HepG2 (cell line): ENCODE results near the gene CD28. TPM values are rescaled to one million over a fixed set of nuclear protein-coding genes. Genes with fewer than 3 reads are reported as not detected.

Experiments used
- BCL6 ChIP-seq: IDR thresholded peaks from 2 replicates; pipeline ENCODE4 v1.6.1; 2016; ENCODE audit warnings: missing genetic modification reagents, missing compliant biosample characterization
- CBFB ChIP-seq: sonication (generic); formaldehyde crosslinking; IDR thresholded peaks from 2 replicates; pipeline ENCODE4 v1.4.0; 2020; ENCODE audit warnings: missing genetic modification reagents
- FOXM1 ChIP-seq: sonication (generic); formaldehyde crosslinking; IDR thresholded peaks from 2 replicates; pipeline ENCODE4 v1.5.0; 2020; ENCODE audit warnings: missing genetic modification reagents
- HCFC1 ChIP-seq: fragments of 150-350 bp; IDR thresholded peaks from 2 replicates; pipeline ENCODE4 v1.6.1; 2014; ENCODE audit warnings: low read depth, low read length
- HDAC2 ChIP-seq: sonication (generic); formaldehyde crosslinking; IDR thresholded peaks from 2 replicates; pipeline ENCODE4 v1.4.0; 2020; ENCODE audit warnings: missing genetic modification reagents
- NR2F2 ChIP-seq: IDR thresholded peaks from 2 replicates; pipeline ENCODE4 v1.6.1; 2012; ENCODE audit warnings: low read depth, inconsistent platforms, borderline replicate concordance
- ONECUT2 ChIP-seq: sonication (generic); formaldehyde crosslinking; IDR thresholded peaks from 2 replicates; pipeline ENCODE4 v1.4.0; 2020; ENCODE audit warnings: missing genetic modification reagents
- PHF21A ChIP-seq: sonication (generic); formaldehyde crosslinking; IDR thresholded peaks from 2 replicates; pipeline ENCODE4 v1.5.0; 2020; ENCODE audit warnings: mild to moderate bottlenecking, missing genetic modification reagents
- RXRA ChIP-seq: sonication (generic); formaldehyde crosslinking; IDR thresholded peaks from 2 replicates; pipeline ENCODE4 v1.5.1; 2020; ENCODE audit warnings: missing genetic modification reagents
- ZNF382 ChIP-seq: sonication (generic); formaldehyde crosslinking; IDR thresholded peaks from 2 replicates; pipeline ENCODE4 v1.5.0; 2020; ENCODE audit warnings: missing genetic modification reagents, mild to moderate bottlenecking, borderline replicate concordance
- ZNF44 ChIP-seq: sonication (generic); formaldehyde crosslinking; IDR thresholded peaks from 2 replicates; pipeline ENCODE4 v1.5.1; 2020; ENCODE audit warnings: mild to moderate bottlenecking, missing genetic modification reagents
- ZNF552 ChIP-seq: sonication (generic); formaldehyde crosslinking; IDR thresholded peaks from 2 replicates; pipeline ENCODE4 v1.9.0; 2022; ENCODE audit warnings: missing genetic modification reagents, mild to moderate bottlenecking, borderline replicate concordance
- ZNF598 ChIP-seq: sonication (generic); formaldehyde crosslinking; IDR thresholded peaks from 2 replicates; pipeline ENCODE4 v1.5.1; 2020; ENCODE audit warnings: mild to moderate bottlenecking, missing genetic modification reagents, borderline replicate concordance
- ZSCAN30 ChIP-seq: sonication (generic); formaldehyde crosslinking; IDR thresholded peaks from 2 replicates; pipeline ENCODE4 v1.5.0; 2020; ENCODE audit warnings: mild to moderate bottlenecking, missing genetic modification reagents
- polyA plus RNA-seq, 8 experiments: library from polyadenylated mRNA; depleted of rRNA in 3 of 8; stranded (reverse) in 7 of 8; unstranded in 1 of 8; fragments of >200 nt; fragmentation: Illumina TruSeq in 4 of 8; extraction: Trizol in 4 of 8; gene quantifications; 2 replicates each; pipeline versions ENCODE4 v1.2.1 to v1.2.3, GENCODE V29; 2011 to 2016; ENCODE audit warnings: low read depth in 4 of 8, missing spikeins in 1 of 8, mixed read lengths in 1 of 8; ENCODE audit not compliant: insufficient read depth in 1 of 8
- total RNA-seq, 5 experiments: library from RNA; depleted of rRNA; stranded (reverse); fragments of >200 nt; fragmentation: Illumina TruSeq; extraction: Trizol; gene quantifications; 2 replicates each; pipeline ENCODE4 v1.2.3, GENCODE V29; 2016; ENCODE audit warnings: low read depth in 1 of 5
- TF ChIP-seq, protein P1 (sequence below): sonication (generic); formaldehyde crosslinking; IDR thresholded peaks from 2 replicates; pipeline ENCODE4 v1.9.0; 2022; ENCODE audit warnings: low read depth, missing genetic modification reagents
- TF ChIP-seq, protein P2 (sequence below): sonication (generic); formaldehyde crosslinking; IDR thresholded peaks from 2 replicates; pipeline ENCODE4 v1.5.0; 2020; ENCODE audit warnings: mild to moderate bottlenecking, missing genetic modification reagents, borderline replicate concordance
- TF ChIP-seq, protein P3 (sequence below): sonication (generic); formaldehyde crosslinking; IDR thresholded peaks from 2 replicates; pipeline ENCODE4 v1.4.0; 2020; ENCODE audit warnings: missing genetic modification reagents
- TF ChIP-seq, protein P4 (sequence below): sonication (generic); formaldehyde crosslinking; IDR thresholded peaks from 2 replicates; pipeline ENCODE4 v1.5.0; 2020; ENCODE audit warnings: mild to moderate bottlenecking, low read depth, missing genetic modification reagents, borderline replicate concordance
- TF ChIP-seq, protein P5 (sequence below): sonication (generic); formaldehyde crosslinking; IDR thresholded peaks from 2 replicates; pipeline ENCODE4 v1.4.0; 2020; ENCODE audit warnings: missing genetic modification reagents, borderline replicate concordance

CD28 gene
- total and polyA plus RNA-seq, 2 of the 13 experiments (the other 11 are each of a cell fraction or from before 2014, with no cell fraction given), result not detected

DNA sequence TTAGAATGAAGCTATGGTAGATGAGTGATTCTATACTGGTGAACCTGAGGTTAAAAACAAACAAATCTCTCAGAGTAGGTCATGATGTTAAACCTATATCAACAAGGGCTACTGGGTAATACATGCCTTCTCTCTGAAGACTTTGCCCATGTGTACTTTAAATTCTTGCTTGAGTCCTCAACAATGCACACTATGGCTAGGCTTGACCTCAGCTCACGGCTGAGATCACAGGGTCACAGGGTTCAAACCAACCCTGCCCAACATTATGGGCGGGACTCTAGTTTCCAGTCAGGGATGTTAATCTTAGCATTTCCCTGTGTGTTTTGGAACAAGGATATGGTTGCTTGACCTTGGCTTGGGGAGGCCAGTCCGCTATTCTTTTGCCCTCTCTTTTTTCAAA lies 7.7 kb downstream of the CD28 start (continued):
- TF ChIP-seq, protein P1, sequence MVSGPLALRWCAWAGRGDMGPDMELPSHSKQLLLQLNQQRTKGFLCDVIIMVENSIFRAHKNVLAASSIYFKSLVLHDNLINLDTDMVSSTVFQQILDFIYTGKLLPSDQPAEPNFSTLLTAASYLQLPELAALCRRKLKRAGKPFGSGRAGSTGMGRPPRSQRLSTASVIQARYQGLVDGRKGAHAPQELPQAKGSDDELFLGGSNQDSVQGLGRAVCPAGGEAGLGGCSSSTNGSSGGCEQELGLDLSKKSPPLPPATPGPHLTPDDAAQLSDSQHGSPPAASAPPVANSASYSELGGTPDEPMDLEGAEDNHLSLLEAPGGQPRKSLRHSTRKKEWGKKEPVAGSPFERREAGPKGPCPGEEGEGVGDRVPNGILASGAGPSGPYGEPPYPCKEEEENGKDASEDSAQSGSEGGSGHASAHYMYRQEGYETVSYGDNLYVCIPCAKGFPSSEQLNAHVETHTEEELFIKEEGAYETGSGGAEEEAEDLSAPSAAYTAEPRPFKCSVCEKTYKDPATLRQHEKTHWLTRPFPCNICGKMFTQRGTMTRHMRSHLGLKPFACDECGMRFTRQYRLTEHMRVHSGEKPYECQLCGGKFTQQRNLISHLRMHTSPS (CRISPR knock-in tag), result no peak
- TF ChIP-seq ZNF44 (no peak), ZNF382 (no peak), CBFB (no peak), HCFC1 (no peak), PHF21A (CRISPR knock-in tag) (peak; percentile 29; the same call in 1 of the 2 replicates), FOXM1 (CRISPR knock-in tag) (no peak), ZNF552 (CRISPR knock-in tag) (no peak), ZNF598 (CRISPR knock-in tag) (no peak), RXRA (CRISPR knock-in tag) (peak; percentile 74; the same call in 1 of the 2 replicates), ONECUT2 (CRISPR knock-in tag) (no peak), NR2F2 (peak; percentile 98), HDAC2 (peak; percentile 57; the same call in 1 of the 2 replicates), ZSCAN30 (no peak), BCL6 (peak; percentile 38; the same call in 1 of the 2 replicates)
- TF ChIP-seq, protein P2, sequence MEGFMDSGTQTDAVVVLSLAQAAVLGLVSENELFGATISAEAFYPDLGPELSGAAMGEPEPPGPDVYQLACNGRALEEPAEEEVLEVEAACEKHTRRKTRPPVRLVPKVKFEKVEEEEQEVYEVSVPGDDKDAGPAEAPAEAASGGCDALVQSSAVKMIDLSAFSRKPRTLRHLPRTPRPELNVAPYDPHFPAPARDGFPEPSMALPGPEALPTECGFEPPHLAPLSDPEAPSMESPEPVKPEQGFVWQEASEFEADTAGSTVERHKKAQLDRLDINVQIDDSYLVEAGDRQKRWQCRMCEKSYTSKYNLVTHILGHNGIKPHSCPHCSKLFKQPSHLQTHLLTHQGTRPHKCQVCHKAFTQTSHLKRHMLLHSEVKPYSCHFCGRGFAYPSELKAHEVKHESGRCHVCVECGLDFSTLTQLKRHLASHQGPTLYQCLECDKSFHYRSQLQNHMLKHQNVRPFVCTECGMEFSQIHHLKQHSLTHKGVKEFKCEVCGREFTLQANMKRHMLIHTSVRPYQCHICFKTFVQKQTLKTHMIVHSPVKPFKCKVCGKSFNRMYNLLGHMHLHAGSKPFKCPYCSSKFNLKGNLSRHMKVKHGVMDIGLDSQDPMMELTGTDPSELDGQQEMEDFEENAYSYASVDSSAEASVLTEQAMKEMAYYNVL (CRISPR knock-in tag), result no peak
- TF ChIP-seq, protein P3, sequence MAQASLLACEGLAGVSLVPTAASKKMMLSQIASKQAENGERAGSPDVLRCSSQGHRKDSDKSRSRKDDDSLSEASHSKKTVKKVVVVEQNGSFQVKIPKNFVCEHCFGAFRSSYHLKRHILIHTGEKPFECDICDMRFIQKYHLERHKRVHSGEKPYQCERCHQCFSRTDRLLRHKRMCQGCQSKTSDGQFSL, result no peak
- TF ChIP-seq, protein P4, sequence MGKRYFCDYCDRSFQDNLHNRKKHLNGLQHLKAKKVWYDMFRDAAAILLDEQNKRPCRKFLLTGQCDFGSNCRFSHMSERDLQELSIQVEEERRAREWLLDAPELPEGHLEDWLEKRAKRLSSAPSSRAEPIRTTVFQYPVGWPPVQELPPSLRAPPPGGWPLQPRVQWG (CRISPR knock-in tag), result no peak
- TF ChIP-seq, protein P5, sequence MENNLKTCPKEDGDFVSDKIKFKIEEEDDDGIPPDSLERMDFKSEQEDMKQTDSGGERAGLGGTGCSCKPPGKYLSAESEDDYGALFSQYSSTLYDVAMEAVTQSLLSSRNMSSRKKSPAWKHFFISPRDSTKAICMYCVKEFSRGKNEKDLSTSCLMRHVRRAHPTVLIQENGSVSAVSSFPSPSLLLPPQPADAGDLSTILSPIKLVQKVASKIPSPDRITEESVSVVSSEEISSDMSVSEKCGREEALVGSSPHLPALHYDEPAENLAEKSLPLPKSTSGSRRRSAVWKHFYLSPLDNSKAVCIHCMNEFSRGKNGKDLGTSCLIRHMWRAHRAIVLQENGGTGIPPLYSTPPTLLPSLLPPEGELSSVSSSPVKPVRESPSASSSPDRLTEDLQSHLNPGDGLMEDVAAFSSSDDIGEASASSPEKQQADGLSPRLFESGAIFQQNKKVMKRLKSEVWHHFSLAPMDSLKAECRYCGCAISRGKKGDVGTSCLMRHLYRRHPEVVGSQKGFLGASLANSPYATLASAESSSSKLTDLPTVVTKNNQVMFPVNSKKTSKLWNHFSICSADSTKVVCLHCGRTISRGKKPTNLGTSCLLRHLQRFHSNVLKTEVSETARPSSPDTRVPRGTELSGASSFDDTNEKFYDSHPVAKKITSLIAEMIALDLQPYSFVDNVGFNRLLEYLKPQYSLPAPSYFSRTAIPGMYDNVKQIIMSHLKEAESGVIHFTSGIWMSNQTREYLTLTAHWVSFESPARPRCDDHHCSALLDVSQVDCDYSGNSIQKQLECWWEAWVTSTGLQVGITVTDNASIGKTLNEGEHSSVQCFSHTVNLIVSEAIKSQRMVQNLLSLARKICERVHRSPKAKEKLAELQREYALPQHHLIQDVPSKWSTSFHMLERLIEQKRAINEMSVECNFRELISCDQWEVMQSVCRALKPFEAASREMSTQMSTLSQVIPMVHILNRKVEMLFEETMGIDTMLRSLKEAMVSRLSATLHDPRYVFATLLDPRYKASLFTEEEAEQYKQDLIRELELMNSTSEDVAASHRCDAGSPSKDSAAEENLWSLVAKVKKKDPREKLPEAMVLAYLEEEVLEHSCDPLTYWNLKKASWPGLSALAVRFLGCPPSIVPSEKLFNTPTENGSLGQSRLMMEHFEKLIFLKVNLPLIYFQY (CRISPR knock-in tag), result no peak
